ENCODE results near the gene DRD4. TPM values are rescaled to one million over a fixed set of nuclear protein-coding genes. Genes with fewer than 3 reads are reported as not detected.

DRD4 gene
- total RNA-seq, 2 donors from 2014 or later, result 0.40 to 0.89 TPM

Other genes with a start within 250 kb of the DRD4 start
- not detected for gene PKP3, start 243.1 kb upstream of the DRD4 start, total RNA-seq
- gene SIGIRR, start 222.3 kb upstream of the DRD4 start, total RNA-seq, result 100 to 1,000 TPM; 353 to 409 TPM
- 100 to 1,000 TPM; 131 to 165 TPM for gene ANO9, start 195.3 kb upstream of the DRD4 start, total RNA-seq
- gene PTDSS2, start 187.0 kb upstream of the DRD4 start, total RNA-seq, result 10 to 100 TPM; 21.8 to 24.5 TPM
- 100 to 1,000 TPM; 108 to 127 TPM for gene RNH1, start 130.0 kb upstream of the DRD4 start, total RNA-seq
- 10 to 100 TPM; 31.4 TPM for gene HRAS, start 101.7 kb upstream of the DRD4 start, total RNA-seq
- gene LRRC56, start 99.7 kb upstream of the DRD4 start, total RNA-seq, result 1 to 10 TPM; 5.7 to 5.8 TPM
- gene LMNTD2, start 76.5 kb upstream of the DRD4 start, total RNA-seq, result 1 to 10 TPM; 3.8 to 6.0 TPM
- 10 to 100 TPM; 24.6 to 29.4 TPM for gene RASSF7, start 76.3 kb upstream of the DRD4 start, total RNA-seq
- gene PHRF1, start 60.8 kb upstream of the DRD4 start, total RNA-seq, result 10 to 100 TPM; 36.7 to 44.8 TPM
- 10 to 100 TPM; 40.3 to 44.0 TPM for gene IRF7, start 21.3 kb upstream of the DRD4 start, total RNA-seq
- gene CDHR5, start 12.3 kb upstream of the DRD4 start, total RNA-seq, result not detected
- not detected for gene SCT, start 10.1 kb upstream of the DRD4 start, total RNA-seq
- gene DEAF1, start 58.0 kb downstream of the DRD4 start, total RNA-seq, result 10 to 100 TPM; 55.3 to 77.1 TPM
- gene TMEM80, start 58.5 kb downstream of the DRD4 start, total RNA-seq, result 10 to 100 TPM; 20.8 to 21.3 TPM
- 10 to 100 TPM in 1 of 2 donors, 1 to 10 TPM in 1; 6.8 to 11.7 TPM for gene EPS8L2, start 69.0 kb downstream of the DRD4 start, total RNA-seq
- gene TALDO1, start 110.2 kb downstream of the DRD4 start, total RNA-seq, result 100 to 1,000 TPM in 1 of 2 donors, 10 to 100 TPM in 1; 60.4 to 102 TPM
- 10 to 100 TPM; 36.7 to 44.3 TPM for gene GATD1, start 140.2 kb downstream of the DRD4 start, total RNA-seq
- gene CEND1, start 152.8 kb downstream of the DRD4 start, total RNA-seq, result under 1 TPM in 1 of 2 donors, not detected in 1; 0.63 TPM
- 10 to 100 TPM; 16.4 to 20.3 TPM for gene SLC25A22, start 161.0 kb downstream of the DRD4 start, total RNA-seq
- gene PIDD1, start 168.0 kb downstream of the DRD4 start, total RNA-seq, result 10 to 100 TPM; 26.8 to 29.7 TPM
- 1,000 to 10,000 TPM; 4,178 to 4,199 TPM for gene RPLP2, start 172.7 kb downstream of the DRD4 start, total RNA-seq
- 100 to 1,000 TPM; 178 to 182 TPM for gene PNPLA2, start 181.6 kb downstream of the DRD4 start, total RNA-seq
- 1 to 10 TPM in 1 of 2 donors, under 1 TPM in 1; 0.47 to 1.0 TPM for gene CRACR2B, start 190.7 kb downstream of the DRD4 start, total RNA-seq
- gene CD151, start 195.7 kb downstream of the DRD4 start, total RNA-seq, result 10 to 100 TPM; 54.9 to 67.3 TPM
- 10 to 100 TPM; 38.5 to 40.5 TPM for gene POLR2L, start 205.3 kb downstream of the DRD4 start, total RNA-seq
- gene TSPAN4, start 205.6 kb downstream of the DRD4 start, total RNA-seq, result 1 to 10 TPM; 2.1 to 3.0 TPM